Right atrium auricular region (tissue), 2 donors: ENCODE results near the gene ARGFX. TPM values are rescaled to one million over a fixed set of nuclear protein-coding genes. Genes with fewer than 3 reads are reported as not detected.

ENCODE experiments used
- DNase-seq: peaks from one replicate; pipeline ENCODE4 v3.0.0-alpha.2; 2019; ENCODE audit warnings: low spot score
- H3K27ac ChIP-seq, 2 donors: fragments of 200-600 bp; sonication (generic); 1 replicate in 1 of 2; 2 replicates in 1 of 2; pipeline ENCODE4 v1.5.1; 2016 to 2019
- H3K27me3 ChIP-seq, 2 donors: fragments of 200-600 bp; sonication (generic); one replicate each; pipeline versions ENCODE4 v1.5.1 to v1.6.0; 2017 to 2019
- H3K36me3 ChIP-seq: fragments of 200-600 bp; sonication (generic); one replicate; pipeline ENCODE4 v1.5.1; 2016
- H3K4me1 ChIP-seq, 2 donors: fragments of 200-600 bp; sonication (generic); one replicate each; pipeline versions ENCODE4 v1.5.1 to v1.6.0; 2017 to 2019
- H3K4me3 ChIP-seq, 2 donors: fragments of 200-600 bp; sonication (generic); 1 replicate in 1 of 2; 2 replicates in 1 of 2; pipeline ENCODE4 v1.5.1; 2017 to 2019; ENCODE audit warnings: mild to moderate bottlenecking in 1 of 2, moderate library complexity in 1 of 2
- H3K9me3 ChIP-seq, 2 donors: fragments of 200-600 bp; sonication (generic); one replicate each; pipeline ENCODE4 v1.5.1; 2019
- total RNA-seq, 2 donors: library from RNA; depleted of rRNA; stranded (reverse); fragments of >200 nt; gene quantifications; one replicate each; pipeline ENCODE4 v1.1.0, GENCODE V29; 2016
- TF ChIP-seq, protein P1 (sequence below), 2 donors: fragments of 200-600 bp; sonication (generic); IDR thresholded peaks; one replicate each; pipeline ENCODE4 v1.5.1; 2019; ENCODE audit warnings: antibody characterized with exemption in 2 of 2

ARGFX gene
- total RNA-seq, 2 donors from 2014 or later = not detected

DNA sequence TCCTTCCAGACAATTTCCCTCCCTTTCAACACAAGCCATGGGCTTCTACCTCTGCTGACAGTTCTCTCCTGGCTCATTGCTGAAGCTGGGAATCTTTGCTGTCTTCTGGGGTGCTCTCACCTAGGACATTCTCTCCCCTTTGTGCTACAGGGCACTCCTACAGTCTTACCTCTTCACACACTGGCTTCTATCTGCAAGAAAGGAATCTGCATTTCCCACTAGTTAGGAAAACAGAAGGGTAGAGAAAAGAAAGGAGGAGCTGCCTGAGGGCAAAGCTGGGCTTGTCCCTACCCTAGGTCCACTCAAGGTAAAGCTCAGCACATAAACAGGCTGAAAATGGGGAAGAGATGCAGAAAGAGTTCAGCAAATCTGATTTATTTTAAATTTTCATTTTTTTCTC, 5.6 kb upstream of the ARGFX start:
- no peak for DNase-seq
- Histone ChIP-seq H3K4me3 (no peak overlapping the region), H3K9me3 (no peaks in the 10 kb centered on the region), H3K27me3 (no peaks in the 10 kb centered on the region), H3K27ac (no peak overlapping the region), H3K36me3 (no peaks in the 10 kb centered on the region), H3K4me1 (no peaks in the 10 kb centered on the region)
- TF ChIP-seq, protein P1, sequence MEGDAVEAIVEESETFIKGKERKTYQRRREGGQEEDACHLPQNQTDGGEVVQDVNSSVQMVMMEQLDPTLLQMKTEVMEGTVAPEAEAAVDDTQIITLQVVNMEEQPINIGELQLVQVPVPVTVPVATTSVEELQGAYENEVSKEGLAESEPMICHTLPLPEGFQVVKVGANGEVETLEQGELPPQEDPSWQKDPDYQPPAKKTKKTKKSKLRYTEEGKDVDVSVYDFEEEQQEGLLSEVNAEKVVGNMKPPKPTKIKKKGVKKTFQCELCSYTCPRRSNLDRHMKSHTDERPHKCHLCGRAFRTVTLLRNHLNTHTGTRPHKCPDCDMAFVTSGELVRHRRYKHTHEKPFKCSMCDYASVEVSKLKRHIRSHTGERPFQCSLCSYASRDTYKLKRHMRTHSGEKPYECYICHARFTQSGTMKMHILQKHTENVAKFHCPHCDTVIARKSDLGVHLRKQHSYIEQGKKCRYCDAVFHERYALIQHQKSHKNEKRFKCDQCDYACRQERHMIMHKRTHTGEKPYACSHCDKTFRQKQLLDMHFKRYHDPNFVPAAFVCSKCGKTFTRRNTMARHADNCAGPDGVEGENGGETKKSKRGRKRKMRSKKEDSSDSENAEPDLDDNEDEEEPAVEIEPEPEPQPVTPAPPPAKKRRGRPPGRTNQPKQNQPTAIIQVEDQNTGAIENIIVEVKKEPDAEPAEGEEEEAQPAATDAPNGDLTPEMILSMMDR (IDR thresholded peaks at IDR 0.05) = no peak

DNA sequence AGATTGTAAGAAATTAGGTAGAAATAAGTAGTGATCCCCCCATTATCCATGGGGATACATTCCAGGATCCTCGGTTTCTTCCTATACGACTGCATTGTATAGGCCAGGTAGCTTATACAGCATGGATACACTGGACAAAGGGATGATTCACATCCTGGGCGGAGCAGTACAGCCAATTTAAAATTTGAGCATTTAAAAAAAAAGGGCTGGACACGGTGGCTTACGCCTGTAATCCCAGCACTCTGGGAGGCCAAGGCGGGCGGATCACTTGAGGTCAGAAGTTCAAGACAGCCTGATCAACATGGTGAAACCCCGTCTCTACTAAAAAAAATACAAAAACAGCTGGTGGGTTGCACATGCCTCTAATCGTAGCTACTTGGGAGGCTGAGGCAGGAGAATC, 976 bp upstream of the ARGFX start:
- H3K4me3 ChIP-seq = no peak overlapping the region
- TF ChIP-seq, protein P1 (IDR thresholded peaks at IDR 0.05) = no peak
- H3K9me3 ChIP-seq = no peaks in the 10 kb centered on the region

DNA sequence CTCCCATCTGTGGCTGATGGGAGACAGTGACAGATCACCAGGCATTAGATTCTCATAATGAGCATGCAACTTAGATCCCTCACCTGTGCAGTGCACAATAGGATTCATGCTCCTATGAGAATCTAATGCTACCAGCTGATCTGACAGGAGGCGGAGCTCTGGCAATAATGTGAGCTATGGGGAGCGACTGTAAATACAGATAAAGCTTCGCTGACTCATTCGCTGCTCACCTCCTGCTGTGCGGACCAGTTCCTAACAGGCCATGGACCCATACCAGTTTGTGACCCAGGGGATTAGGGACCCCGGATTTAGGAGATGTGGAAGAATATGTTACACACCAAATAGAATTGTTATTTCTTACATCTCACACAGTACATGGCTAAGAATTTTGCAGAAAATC, 6.7 kb downstream of the ARGFX start:
- Histone ChIP-seq H3K9me3 (no peaks in the 10 kb centered on the region), H3K4me3 (no peak overlapping the region), H3K27ac (no peak overlapping the region), H3K4me1 (no peaks in the 10 kb centered on the region), H3K36me3 (no peaks in the 10 kb centered on the region), H3K27me3 (no peaks in the 10 kb centered on the region)
- DNase-seq = no peak
- TF ChIP-seq, protein P1 (IDR thresholded peaks at IDR 0.05) = no peak

More for the DNA sequence above, 976 bp upstream of the ARGFX start:
- no peak for DNase-seq
- Histone ChIP-seq H3K27me3 (no peaks in the 10 kb centered on the region), H3K27ac (no peak overlapping the region), H3K36me3 (no peaks in the 10 kb centered on the region), H3K4me1 (no peaks in the 10 kb centered on the region)

DNA sequence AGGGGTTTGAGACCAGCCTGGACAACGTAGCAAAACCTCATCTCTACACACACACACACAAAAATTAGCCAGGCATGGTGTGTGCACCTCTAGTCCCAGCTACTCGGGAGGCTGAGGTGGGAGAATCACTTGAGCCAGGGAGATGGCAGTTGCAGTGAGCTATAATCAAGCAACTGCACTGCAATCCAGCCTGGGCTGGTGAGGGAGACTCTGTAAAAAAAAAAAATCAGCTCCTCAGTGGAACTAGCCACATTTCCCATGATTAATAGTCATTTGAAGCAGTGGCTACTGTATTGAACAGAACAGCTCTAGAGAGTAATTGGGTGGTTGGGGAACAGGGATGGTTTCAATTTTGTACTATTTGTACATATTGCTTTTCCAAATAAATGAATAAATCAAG, 13.9 kb downstream of the ARGFX start:
- Histone ChIP-seq H3K9me3 (no peaks in the 10 kb centered on the region), H3K27me3 (no peaks in the 10 kb centered on the region), H3K27ac (no peak overlapping the region), H3K36me3 (no peaks in the 10 kb centered on the region), H3K4me1 (no peaks in the 10 kb centered on the region), H3K4me3 (no peak overlapping the region)
- DNase-seq = no peak
- TF ChIP-seq, protein P1 (IDR thresholded peaks at IDR 0.05) = no peak

DNA sequence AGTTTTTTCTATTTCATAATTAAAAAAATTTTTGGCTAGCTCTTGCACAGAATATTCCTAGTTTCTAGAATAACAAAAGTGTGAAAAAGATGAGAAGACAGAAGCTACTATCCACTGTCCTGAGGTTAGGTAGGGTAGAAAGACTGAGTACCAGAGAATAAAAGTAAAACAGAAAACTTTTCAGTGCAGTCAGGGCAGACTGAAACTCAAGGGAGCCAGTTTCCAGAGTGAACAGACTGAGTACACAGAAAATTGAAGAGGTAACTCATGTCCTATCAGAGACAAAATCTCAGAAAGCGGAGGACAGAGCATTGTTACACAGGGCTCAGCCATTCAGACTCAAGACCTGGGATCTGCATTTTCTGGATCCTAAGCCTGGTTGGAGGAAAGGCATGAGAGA, 16.7 kb downstream of the ARGFX start:
- no peaks in the 10 kb centered on the region for H3K27me3 ChIP-seq
- no peaks in the 10 kb centered on the region for H3K4me1 ChIP-seq
- no peak overlapping the region for H3K27ac ChIP-seq
- no peaks in the 10 kb centered on the region for H3K9me3 ChIP-seq
- no peak overlapping the region for H3K4me3 ChIP-seq
- no peaks in the 10 kb centered on the region for H3K36me3 ChIP-seq
- DNase-seq = no peak
- TF ChIP-seq, protein P1 (IDR thresholded peaks at IDR 0.05) = no peak
